B cell (primary cell): ENCODE measurements around the gene SMAD7.

Experiments
- CTCF ChIP-seq: fragments of 200-600 bp; IDR thresholded peaks from one replicate; pipeline ENCODE4 v1.8.0; 2022; ENCODE audit warnings: antibody characterized with exemption, mild to moderate bottlenecking
- EZH2 ChIP-seq: IDR thresholded peaks from 2 replicates; pipeline ENCODE4 v1.6.1; 2012; ENCODE audit warnings: borderline replicate concordance, low read depth, mild to moderate bottlenecking, moderate library complexity, low read length; ENCODE audit not compliant: insufficient read depth, poor library complexity, severe bottlenecking

- TF ChIP-seq CTCF (no peak), EZH2 (no peak)
Observed at GRCh38 chr18:48876590-48876989, 74.2 kb downstream of the SMAD7 start.
